H1 (cell line): ENCODE results near the gene UTP3. TPM values are rescaled to one million over a fixed set of nuclear protein-coding genes. Genes with fewer than 3 reads are reported as not detected.

Experiments
- BCL11A ChIP-seq, 2 experiments: IDR thresholded peaks; one replicate each; pipeline ENCODE4 v1.6.1; 2011; ENCODE audit warnings: low read depth in 2 of 2, low read length in 2 of 2, mild to moderate bottlenecking in 2 of 2
- BRCA1 ChIP-seq: IDR thresholded peaks from 2 replicates; pipeline ENCODE4 v1.6.1; 2012; ENCODE audit warnings: low read depth, low read length, improper control_type of control experiment
- CBX5 ChIP-seq: fragments of 300-800, 300-1000 bp; sonication (generic); IDR thresholded peaks from 2 replicates; pipeline ENCODE4 v1.7.1; 2016; ENCODE audit warnings: antibody characterized with exemption, low read length, low read depth
- CBX8 ChIP-seq: fragments of 300-800, 300-1000 bp; sonication (generic); IDR thresholded peaks from 2 replicates; pipeline ENCODE4 v1.7.1; 2016; ENCODE audit warnings: low read depth, low read length, borderline replicate concordance
- CEBPB ChIP-seq: IDR thresholded peaks from 2 replicates; pipeline ENCODE4 v1.6.1; 2012; ENCODE audit warnings: low read depth, low read length
- CREB1 ChIP-seq: IDR thresholded peaks from 2 replicates; pipeline ENCODE4 v1.6.1; 2012; ENCODE audit warnings: inconsistent platforms
- FOSL1 ChIP-seq: IDR thresholded peaks from 2 replicates; pipeline ENCODE4 v1.6.1; 2011; ENCODE audit warnings: mild to moderate bottlenecking, low read depth, low read length, moderate library complexity; ENCODE audit not compliant: insufficient read depth
- JUND ChIP-seq: IDR thresholded peaks from 2 replicates; pipeline ENCODE4 v1.6.1; 2011; ENCODE audit warnings: mild to moderate bottlenecking, improper control_type of control experiment, low read length
- KDM4A ChIP-seq: IDR thresholded peaks from one replicate; pipeline ENCODE4 v1.7.1; 2012; ENCODE audit warnings: low read depth, mild to moderate bottlenecking, moderate library complexity, low read length, inconsistent platforms; ENCODE audit not compliant: severe bottlenecking
- POLR2AphosphoS5 ChIP-seq: IDR thresholded peaks from 2 replicates; pipeline ENCODE4 v1.6.1; 2011; ENCODE audit warnings: low read depth, low read length
- RBBP5 ChIP-seq: IDR thresholded peaks from 2 replicates; pipeline ENCODE4 v1.7.1; 2012; ENCODE audit warnings: low read depth, mild to moderate bottlenecking, inconsistent platforms, low read length, moderate library complexity, borderline replicate concordance
- RNF2 ChIP-seq: fragments of 200-900, 300-1000 bp; sonication (generic); IDR thresholded peaks from 2 replicates; pipeline ENCODE4 v1.7.1; 2016; ENCODE audit warnings: borderline replicate concordance, low read depth, mild to moderate bottlenecking, antibody characterized with exemption, low read length; ENCODE audit not compliant: poor library complexity, severe bottlenecking; ENCODE audit errors: missing control alignments
- RXRA ChIP-seq: IDR thresholded peaks from 2 replicates; pipeline ENCODE4 v1.6.1; 2011; ENCODE audit warnings: low read depth, mild to moderate bottlenecking, low read length, moderate library complexity; ENCODE audit not compliant: insufficient read depth
- SP1 ChIP-seq: IDR thresholded peaks from 2 replicates; pipeline ENCODE4 v1.6.1; 2011; ENCODE audit warnings: low read depth, low read length
- SP4 ChIP-seq: IDR thresholded peaks from 2 replicates; pipeline ENCODE4 v1.6.1; 2012; ENCODE audit warnings: low read length, inconsistent platforms
- SRF ChIP-seq: IDR thresholded peaks from 2 replicates; pipeline ENCODE4 v1.6.1; 2011; ENCODE audit warnings: mild to moderate bottlenecking, low read depth, low read length, moderate library complexity
- TEAD4 ChIP-seq: IDR thresholded peaks from 2 replicates; pipeline ENCODE4 v1.6.1; 2012; ENCODE audit warnings: low read depth, low read length, inconsistent platforms, mixed read lengths
- polyA plus RNA-seq, 7 experiments: library from polyadenylated mRNA; depleted of rRNA in 3 of 7; stranded (reverse) in 5 of 7; unstranded in 2 of 7; fragments of >200 nt in 5 of 7; fragments of 200-250 nt in 2 of 7; gene quantifications; 1 replicate in 5 of 7; 2 replicates in 1 of 7; 4 replicates in 1 of 7; pipeline versions ENCODE4 v1.2.1 to v1.2.3, GENCODE V29; 2011 to 2013; ENCODE audit warnings: missing spikeins in 2 of 7, mixed read lengths in 2 of 7
- total RNA-seq: library from RNA; stranded (reverse); fragmentation: NEBNext Ultra II Directional; extraction: Animal tissue kit (Norgen Biotek cat#: 25700); gene quantifications from 2 replicates; pipeline ENCODE4 v1.2.1, GENCODE V29; 2021
- TF ChIP-seq, protein P1 (sequence below), 3 experiments: IDR thresholded peaks; 1 replicate in 2 of 3; 2 replicates in 1 of 3; pipeline versions ENCODE4 v1.5.1 to v1.6.1; 2011; ENCODE audit warnings: low read length in 3 of 3, mild to moderate bottlenecking in 3 of 3, inconsistent platforms in 2 of 3, low read depth in 1 of 3, moderate library complexity in 1 of 3; ENCODE audit not compliant: insufficient read depth in 1 of 3; ENCODE audit errors: control extremely low read depth in 1 of 3
- TF ChIP-seq, protein P2 (sequence below): IDR thresholded peaks from 2 replicates; pipeline ENCODE4 v1.6.1; 2012; ENCODE audit warnings: inconsistent platforms
- TF ChIP-seq, protein P3 (sequence below): IDR thresholded peaks from 2 replicates; pipeline ENCODE4 v1.6.1; 2011; ENCODE audit warnings: low read depth, mild to moderate bottlenecking, low read length; ENCODE audit not compliant: insufficient read depth

UTP3 gene
- total and polyA plus RNA-seq, 2 of the 8 experiments (the other 6 are each of a cell fraction or from before 2014, with no cell fraction given) = 11.2 to 51.3 TPM

DNA sequence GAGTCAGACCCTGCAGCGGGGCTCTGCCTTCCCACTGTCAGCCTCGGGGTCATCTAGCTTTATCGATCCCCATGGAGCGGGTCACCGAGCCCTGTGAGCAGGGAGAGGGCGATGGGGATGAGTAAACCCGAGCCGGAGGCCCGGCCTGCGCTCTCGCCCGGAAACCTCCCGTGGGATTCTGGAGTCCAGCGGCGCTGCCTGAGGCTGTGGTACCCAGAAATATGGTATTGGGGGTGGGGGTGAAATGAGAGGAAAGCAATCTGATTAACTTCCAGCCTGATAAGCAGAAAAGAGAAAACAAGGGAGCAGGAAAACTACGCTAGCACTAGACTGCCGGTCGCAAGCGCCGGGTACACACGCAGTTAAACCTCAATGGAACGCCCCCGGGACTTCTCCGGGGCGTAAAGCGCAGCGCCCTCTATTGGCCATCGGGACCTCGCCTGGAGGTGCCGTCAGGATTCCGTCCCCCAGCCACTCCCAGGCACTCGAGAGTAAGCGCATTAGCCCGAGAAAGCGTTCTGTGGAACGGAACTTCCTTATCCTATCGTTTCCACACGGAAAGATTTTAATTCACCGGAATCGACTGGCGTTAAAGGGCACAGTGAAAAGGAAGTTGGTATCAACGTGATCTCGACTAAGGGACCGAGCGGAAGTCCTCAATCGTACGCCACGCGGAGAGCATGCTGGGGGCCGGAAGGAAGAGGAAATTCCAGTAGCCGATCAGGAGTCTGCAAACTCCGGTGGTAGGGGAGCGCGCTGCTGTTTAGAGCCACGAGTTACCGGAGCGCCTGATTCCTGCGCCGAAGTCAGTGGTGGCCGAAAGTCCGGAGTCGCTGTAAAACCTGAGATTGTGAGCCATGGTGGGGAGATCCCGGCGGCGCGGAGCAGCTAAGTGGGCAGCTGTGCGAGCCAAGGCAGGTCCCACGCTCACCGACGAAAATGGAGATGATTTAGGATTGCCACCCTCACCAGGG lies at the start of gene UTP3 (continued):
- TF ChIP-seq, protein P1, sequence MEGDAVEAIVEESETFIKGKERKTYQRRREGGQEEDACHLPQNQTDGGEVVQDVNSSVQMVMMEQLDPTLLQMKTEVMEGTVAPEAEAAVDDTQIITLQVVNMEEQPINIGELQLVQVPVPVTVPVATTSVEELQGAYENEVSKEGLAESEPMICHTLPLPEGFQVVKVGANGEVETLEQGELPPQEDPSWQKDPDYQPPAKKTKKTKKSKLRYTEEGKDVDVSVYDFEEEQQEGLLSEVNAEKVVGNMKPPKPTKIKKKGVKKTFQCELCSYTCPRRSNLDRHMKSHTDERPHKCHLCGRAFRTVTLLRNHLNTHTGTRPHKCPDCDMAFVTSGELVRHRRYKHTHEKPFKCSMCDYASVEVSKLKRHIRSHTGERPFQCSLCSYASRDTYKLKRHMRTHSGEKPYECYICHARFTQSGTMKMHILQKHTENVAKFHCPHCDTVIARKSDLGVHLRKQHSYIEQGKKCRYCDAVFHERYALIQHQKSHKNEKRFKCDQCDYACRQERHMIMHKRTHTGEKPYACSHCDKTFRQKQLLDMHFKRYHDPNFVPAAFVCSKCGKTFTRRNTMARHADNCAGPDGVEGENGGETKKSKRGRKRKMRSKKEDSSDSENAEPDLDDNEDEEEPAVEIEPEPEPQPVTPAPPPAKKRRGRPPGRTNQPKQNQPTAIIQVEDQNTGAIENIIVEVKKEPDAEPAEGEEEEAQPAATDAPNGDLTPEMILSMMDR (IDR thresholded peaks at IDR 0.05; ENCODE audit: control extremely low read depth in 1 of 3, insufficient read depth in 1 of 3, low read depth in 1 of 3, low read length in 3 of 3) = peak; percentile 77 to 97 (median 93)
- TF ChIP-seq, protein P2, sequence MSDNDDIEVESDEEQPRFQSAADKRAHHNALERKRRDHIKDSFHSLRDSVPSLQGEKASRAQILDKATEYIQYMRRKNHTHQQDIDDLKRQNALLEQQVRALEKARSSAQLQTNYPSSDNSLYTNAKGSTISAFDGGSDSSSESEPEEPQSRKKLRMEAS = peak; percentile 89
- TF ChIP-seq POLR2AphosphoS5 = peak; percentile 68
- TF ChIP-seq CBX8 = no peak
- TF ChIP-seq, protein P3, sequence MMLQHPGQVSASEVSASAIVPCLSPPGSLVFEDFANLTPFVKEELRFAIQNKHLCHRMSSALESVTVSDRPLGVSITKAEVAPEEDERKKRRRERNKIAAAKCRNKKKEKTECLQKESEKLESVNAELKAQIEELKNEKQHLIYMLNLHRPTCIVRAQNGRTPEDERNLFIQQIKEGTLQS = 0 out of 2 replicates have a peak, but pooled peaks have one; percentile 7
- no peak for TF ChIP-seq RNF2
- no peak for TF ChIP-seq FOSL1
- peak; percentile 58; the same call in 1 of the 2 replicates for TF ChIP-seq CREB1
- peak; percentile 47; the same call in 1 of the 2 replicates for TF ChIP-seq BRCA1
- TF ChIP-seq SP4 = peak; percentile 76; the same call in 1 of the 2 replicates
- peak; percentile 53 for TF ChIP-seq KDM4A
- peak; percentile 28; the same call in 1 of the 2 replicates for TF ChIP-seq SRF
- no peak for TF ChIP-seq CEBPB
- TF ChIP-seq CBX5 = no peak
- TF ChIP-seq RBBP5 = peak; percentile 40
- TF ChIP-seq RXRA = no peak
- TF ChIP-seq JUND = no peak
- no peak for TF ChIP-seq SP1
- TF ChIP-seq BCL11A (IDR thresholded peaks at IDR 0.05; ENCODE audit: low read depth in 2 of 2, low read length in 2 of 2) = no peak
- TF ChIP-seq TEAD4 = peak; percentile 67; the same call in 1 of the 2 replicates
